ENCODE results near the gene CTNNAL1.
"Not testable (repeated sequence)": the region's sequence is repeated elsewhere in the genome, so short reads cannot be mapped to it uniquely, and the experiment has no call there.

The CTNNAL1 gene

DNA sequence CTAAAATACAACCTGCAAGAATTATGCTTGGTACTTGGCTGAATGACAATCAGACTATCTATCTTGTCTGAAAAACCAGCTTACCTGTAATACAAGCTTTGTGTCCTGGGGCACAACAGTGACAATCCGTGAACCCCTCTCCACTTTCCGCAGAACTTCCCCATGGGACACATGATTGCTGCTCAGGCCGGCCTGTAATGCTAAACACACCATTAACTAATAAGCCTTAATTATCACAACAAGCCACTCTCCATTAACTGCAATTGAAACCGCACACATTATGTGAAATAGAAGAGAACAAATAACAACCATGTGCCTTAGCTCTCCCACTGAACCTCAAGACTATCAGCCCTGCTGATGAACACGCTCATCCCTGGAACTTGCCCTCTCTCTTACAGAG is 113.1 kb downstream of the CTNNAL1 start:
- no peak for DNase-seq (ENCODE audit: low read depth)
- H3K4me3 ChIP-seq (ENCODE audit: control insufficient read depth, low read depth, low read length) = no peak overlapping the region

DNA sequence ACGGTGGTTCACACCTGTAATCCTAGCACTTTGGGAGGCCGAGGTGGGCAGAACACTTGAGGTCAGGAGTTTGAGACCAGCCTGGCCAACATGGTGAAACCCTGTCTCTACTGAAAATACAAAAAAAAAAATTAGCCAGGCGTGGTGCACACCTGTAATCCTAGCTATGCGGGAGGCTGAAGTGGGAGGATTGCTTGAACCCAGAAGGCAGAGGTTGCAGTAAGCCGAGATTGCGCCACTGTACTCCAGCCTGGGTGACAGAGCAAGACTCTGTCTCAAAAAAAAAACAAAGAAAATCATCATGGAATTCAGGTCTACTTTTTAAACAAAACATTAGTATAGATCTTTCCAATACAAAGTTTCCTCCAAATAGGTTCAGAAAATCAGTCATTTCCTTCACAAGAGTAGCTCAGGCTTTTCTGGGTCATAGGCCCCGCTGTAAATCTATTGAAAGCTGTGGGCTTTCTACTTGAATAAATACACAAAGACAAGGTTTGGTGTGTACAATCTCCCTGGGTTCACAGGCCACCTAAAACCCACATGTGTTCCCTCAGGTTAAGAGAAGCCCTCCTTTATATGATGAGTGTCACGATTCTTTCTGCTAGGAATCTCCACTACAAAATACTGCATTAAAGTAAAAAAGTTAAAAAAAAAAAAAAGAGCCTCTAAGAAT is 114.1 kb downstream of the CTNNAL1 start:
- DNase-seq (ENCODE audit: low read depth); H3K4me3 ChIP-seq (ENCODE audit: control insufficient read depth, low read depth, low read length): not testable (repeated sequence)

More for the DNA sequence above, 113.1 kb downstream of the CTNNAL1 start:
- TF ChIP-seq, protein P1, sequence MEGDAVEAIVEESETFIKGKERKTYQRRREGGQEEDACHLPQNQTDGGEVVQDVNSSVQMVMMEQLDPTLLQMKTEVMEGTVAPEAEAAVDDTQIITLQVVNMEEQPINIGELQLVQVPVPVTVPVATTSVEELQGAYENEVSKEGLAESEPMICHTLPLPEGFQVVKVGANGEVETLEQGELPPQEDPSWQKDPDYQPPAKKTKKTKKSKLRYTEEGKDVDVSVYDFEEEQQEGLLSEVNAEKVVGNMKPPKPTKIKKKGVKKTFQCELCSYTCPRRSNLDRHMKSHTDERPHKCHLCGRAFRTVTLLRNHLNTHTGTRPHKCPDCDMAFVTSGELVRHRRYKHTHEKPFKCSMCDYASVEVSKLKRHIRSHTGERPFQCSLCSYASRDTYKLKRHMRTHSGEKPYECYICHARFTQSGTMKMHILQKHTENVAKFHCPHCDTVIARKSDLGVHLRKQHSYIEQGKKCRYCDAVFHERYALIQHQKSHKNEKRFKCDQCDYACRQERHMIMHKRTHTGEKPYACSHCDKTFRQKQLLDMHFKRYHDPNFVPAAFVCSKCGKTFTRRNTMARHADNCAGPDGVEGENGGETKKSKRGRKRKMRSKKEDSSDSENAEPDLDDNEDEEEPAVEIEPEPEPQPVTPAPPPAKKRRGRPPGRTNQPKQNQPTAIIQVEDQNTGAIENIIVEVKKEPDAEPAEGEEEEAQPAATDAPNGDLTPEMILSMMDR (IDR thresholded peaks at IDR 0.05; ENCODE audit: control insufficient read depth, insufficient read depth, low read depth, low read length, missing control alignments) = no peak

DNA sequence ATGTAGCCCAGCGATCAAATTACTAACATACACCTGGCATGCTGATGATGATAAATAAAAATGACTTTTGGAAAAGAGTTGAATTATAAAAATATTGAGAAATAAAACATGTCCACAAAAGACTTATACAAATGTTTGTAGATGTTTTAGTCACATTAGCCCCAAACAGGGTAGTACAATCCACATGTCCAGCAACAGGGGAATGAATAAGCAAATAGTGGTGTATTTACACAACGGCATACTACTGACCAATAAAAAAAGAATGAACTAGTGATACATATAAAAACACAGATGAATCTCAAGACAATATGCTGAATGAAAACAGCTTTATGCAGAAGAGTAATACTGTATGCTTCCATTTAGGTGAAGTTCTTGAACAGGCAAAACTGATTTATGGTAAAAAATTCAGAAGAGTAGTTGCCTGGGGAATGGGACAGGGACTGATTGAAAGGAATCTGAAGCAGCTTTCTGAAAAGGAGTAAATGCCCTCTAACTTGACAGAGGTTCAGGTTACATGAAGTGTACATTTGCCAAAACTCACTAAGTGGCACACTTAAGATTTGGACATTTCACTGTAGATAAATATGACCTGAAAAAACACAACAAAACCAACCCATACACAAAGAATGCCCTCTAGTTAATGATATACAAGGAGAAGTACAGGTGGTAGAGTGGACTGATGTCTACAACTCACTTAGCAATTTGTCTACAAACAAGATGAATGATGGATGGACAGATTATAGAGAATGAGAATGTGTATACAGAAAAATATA is 115.8 kb downstream of the CTNNAL1 start:
- H3K4me3 ChIP-seq (ENCODE audit: control insufficient read depth, low read depth, low read length) = no peak overlapping the region
- TF ChIP-seq, protein P1 (IDR thresholded peaks at IDR 0.05; ENCODE audit: control insufficient read depth, insufficient read depth, low read depth, low read length, missing control alignments) = no peak
- DNase-seq (ENCODE audit: low read depth) = no peak

DNA sequence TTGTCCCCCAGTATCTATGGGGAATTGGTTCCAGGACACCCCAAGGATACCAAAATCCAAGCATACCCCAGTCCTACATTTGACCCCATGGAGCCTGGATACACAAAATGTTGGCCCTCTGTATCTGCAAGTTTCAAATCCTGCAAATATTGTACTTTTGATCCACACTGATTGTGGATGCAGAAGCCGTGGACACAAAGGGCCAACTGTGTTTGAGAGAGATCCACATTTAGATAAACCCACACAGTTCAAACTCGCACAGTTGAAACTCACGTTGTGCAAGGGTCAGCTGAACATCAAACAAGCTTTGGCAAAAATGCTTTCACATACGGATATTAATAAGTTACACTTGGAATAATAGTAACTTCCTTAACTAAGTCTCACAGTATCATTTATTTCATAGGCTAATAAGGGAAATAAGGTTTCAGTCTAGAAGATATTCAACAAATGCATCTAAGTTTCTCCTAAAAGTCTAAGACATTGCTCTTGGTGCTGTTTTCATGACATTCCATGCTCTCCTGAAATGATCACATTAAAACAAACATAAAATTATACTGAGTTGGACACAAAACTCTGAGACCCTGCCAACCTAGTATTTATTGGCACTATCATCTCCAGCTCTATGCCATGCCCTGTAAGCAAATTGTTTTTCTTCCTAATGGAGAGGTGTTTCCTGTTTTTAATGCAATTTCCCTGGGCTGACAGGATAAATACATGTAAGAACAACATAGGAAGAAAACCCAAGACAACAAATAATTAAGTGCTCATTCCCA is 118.9 kb downstream of the CTNNAL1 start:
- TF ChIP-seq, protein P1 (IDR thresholded peaks at IDR 0.05; ENCODE audit: control insufficient read depth, insufficient read depth, low read depth, low read length, missing control alignments) = no peak
- DNase-seq (ENCODE audit: low read depth) = no peak
- no peak overlapping the region for H3K4me3 ChIP-seq (ENCODE audit: control insufficient read depth, low read depth, low read length)

Measured in AG09309 (cell line).